Measurements from ENCODE around the gene BHLHA9. TPM values are rescaled to one million over a fixed set of nuclear protein-coding genes. Genes with fewer than 3 reads are reported as not detected.

The BHLHA9 gene
- total RNA-seq, 1 experiment from 2014 or later = not detected

GRCh38 chr17:1251866-1252608 is 18.2 kb upstream of the BHLHA9 start:
- no peak for DNase-seq (ENCODE audit: extremely low read depth, low read depth)

- no peak for DNase-seq (ENCODE audit: extremely low read depth, low read depth)
Measured at GRCh38 chr17:1255041-1255440, 15.2 kb upstream of the BHLHA9 start.

DNA sequence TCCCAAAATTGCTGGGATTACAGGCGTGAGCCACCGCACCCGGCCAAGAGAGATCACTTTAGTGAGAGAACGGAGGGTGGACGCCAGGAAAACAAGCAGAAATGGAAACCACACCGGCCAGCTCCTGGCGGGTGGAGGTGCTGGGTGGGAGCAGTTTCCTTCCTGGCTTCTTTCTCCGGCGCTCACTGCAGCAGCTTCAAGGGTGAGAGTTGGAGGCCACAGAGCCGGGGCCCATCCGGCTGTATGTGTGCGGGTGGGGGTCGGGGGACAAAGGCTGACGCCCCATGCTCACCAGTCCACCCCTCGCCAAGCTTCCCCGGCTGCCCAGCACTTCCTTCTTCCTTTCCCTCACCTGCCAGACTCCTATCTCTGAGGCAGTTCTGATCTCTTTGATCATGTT is 13.5 kb upstream of the BHLHA9 start:
- DNase-seq (ENCODE audit: extremely low read depth, low read depth) = no peak

GRCh38 chr17:1260086-1260769 is 10.0 kb upstream of the BHLHA9 start:
- no peak for DNase-seq (ENCODE audit: extremely low read depth, low read depth)

DNA sequence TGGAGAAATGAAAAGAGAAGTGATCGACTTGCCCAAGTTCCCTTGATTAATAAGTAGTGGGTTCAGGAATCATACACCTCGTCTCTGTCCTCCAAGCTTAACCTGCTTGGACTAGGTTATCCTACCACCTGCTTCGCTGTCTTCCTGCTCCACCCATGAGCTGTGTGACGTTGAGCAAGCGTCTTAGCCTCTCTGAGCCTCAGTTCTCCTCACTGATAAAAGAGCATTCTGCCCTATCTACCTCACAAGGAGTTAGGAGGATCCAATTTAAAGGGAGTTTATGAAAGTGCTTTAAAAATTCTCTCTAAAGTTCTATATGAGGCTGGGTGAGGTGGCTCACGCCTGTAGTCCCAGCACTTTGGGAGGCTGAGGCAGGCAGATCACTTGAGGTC is 9.5 kb upstream of the BHLHA9 start:
- no peak for DNase-seq (ENCODE audit: extremely low read depth, low read depth)

DNA sequence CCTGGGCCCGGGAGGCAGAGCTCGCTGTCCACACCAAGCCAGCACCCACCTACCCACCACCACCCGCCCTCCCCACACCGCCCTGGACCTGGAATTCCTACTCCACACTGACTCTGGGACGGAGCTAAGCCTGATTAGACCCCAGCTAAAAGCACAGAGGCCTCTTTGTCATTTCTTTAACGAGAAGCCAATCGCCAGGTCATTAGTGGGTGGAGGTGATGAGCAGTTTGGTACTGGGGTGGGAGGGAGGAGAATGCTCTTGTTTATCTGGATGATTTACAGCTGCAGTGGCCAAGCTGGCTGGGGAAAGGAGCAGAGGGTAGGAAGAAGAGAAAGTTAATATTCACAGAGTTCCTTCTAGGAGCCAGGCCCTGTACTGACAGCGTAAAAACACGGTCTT is 6.0 kb upstream of the BHLHA9 start:
- no peak for DNase-seq (ENCODE audit: extremely low read depth, low read depth)

GRCh38 chr17:1267471-1267943 is 2.7 kb upstream of the BHLHA9 start:
- no peak for DNase-seq (ENCODE audit: extremely low read depth, low read depth)

- no peak for DNase-seq (ENCODE audit: extremely low read depth, low read depth)
Measured at GRCh38 chr17:1271030-1271423, 783 bp downstream of the BHLHA9 start.

DNA sequence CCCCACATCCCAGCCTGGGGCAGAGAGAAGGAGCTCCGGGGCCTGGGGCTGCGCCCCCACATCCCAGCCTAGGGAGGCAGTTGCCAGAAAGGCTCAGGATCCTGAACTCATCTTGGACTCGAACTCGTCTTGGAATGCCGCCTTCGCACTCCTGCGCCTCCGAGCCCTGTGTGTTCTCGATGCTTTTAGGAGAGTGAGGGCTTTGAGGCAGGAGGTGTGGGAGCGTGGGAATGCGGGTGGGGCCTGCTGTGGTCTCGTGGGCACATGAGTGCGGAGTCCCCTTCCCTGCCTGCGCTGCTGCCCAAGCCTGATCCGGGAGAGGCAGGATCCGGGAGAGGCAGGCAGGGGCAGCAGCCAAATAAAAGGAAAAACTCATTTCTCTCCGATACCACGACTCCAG is 1.2 kb downstream of the BHLHA9 start:
- DNase-seq (ENCODE audit: extremely low read depth, low read depth) = no peak

DNA sequence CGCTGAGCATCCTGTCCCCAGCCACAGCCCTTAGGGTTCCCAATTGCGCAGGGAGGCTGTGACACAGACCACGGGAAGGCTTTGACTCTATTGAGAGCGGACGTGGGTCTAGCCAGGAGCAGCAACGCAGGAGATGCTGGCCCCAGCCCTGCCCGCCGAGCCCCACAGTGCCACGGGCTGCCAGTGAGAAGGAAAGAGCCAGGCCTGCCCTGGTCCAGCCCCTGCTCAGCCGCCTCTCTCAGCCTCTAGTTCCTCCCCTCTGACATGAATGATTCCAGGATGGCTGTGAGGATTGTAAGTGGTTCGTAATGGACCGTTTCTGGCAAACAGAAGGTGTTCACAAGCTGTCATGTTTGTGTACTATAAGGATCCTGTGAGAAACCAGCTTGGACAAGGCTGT is 2.5 kb downstream of the BHLHA9 start:
- no peak for DNase-seq (ENCODE audit: extremely low read depth, low read depth)

DNA sequence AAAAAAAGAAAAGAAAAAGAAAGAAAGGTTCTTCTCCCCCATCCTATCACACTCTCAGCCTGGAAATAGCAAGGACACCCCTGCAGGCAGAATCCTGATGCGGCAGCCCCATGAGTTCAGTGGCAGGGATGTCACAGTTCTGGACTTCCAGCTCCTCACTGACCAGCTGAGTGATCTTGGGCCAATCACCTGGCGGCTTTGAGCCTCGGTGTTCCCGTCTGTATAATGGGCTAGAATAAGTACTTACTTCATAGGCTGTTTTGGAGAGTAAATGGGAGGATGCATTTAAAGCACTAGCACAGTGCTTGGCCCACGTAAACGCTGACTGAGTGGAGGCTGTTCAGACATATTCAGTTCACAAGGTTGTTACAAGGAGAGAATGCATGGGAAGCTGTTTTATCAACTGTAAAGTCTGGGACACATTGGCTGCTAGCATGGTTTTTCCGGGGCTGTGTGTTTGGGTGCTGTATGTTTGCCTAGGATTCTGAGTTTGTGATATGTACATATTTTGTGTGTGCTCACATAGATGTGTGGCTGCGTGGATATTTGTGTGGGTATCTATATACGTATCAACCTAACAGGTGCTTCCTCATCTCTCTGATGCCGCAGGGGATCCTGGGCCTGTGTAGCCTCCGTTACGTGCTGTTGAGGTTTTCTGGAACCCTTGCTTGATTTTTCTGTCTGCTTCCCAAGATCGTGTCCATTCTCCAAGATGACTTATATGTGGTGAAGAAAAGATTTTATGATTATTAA is 3.4 kb downstream of the BHLHA9 start:
- DNase-seq (ENCODE audit: extremely low read depth, low read depth) = no peak

DNA sequence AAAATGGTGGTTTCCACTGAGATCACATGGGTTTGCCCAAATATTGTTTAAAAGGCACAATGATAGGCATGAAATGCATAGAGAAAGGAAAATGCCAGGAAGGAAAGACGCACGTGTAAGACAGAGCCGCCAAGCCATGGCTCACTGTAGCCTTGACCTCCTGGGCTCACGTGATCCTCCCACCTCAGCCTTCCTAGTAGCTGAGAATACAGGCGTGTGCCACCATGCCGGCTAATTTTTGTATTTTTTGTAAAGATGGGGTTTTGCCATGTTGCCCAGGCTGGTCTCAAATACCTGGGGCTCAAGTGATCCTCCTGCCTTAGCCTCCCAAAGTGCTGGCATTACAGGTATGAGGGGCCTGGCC is 4.0 kb downstream of the BHLHA9 start:
- no peak for DNase-seq (ENCODE audit: extremely low read depth, low read depth)

GRCh38 chr17:1275205-1275961 is 5.1 kb downstream of the BHLHA9 start:
- DNase-seq (ENCODE audit: extremely low read depth, low read depth) = no peak

- peak; percentile 61 for DNase-seq (ENCODE audit: extremely low read depth, low read depth)
Measured at GRCh38 chr17:1275962-1276736, 5.9 kb downstream of the BHLHA9 start.

DNA sequence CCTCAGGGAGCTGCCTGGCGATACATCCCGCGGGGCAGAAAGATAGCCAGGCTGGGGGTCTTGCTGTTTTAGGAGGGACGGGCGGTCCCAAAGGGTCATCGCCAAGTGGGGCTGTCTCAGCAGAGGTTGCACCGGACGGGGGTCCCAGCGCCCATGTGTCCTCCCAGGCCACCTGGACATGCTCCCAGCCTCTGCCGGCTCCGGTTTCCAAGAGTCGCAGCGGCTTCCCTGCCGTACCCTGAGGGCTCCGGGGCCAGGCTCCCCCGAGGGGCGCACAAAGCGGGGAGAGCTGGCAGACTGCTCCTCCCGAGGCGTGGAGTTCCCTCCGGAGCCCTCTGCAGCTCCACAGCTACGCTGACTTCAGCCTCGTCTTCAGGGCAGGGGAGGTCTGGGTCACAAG is 10.4 kb downstream of the BHLHA9 start:
- DNase-seq (ENCODE audit: extremely low read depth, low read depth) = no peak

GRCh38 chr17:1286379-1287106 is 16.3 kb downstream of the BHLHA9 start:
- no peak for DNase-seq (ENCODE audit: extremely low read depth, low read depth)

- no peak for DNase-seq (ENCODE audit: extremely low read depth, low read depth)
Measured at GRCh38 chr17:1289695-1290094, 19.5 kb downstream of the BHLHA9 start.

DNA sequence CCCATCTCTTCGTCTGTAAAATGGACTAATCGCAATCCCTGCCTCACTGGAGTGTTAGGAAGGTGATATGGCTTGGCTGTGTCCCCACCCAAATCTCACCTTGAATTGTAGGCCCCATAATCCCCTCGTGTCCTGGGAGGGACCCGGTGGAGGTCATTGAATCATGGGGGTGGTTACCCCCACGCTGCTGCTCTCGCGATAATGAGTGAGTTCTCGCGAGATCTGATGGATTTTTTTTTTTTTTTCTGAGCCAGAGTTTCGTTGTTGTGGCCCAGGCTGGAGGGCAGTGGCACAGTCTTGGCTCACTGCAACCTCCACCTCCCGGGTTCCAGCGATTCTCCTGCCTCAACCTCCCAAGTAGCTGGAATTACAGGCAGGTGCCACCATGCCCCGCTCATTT is 20.4 kb downstream of the BHLHA9 start:
- no peak for DNase-seq (ENCODE audit: extremely low read depth, low read depth)

DNA sequence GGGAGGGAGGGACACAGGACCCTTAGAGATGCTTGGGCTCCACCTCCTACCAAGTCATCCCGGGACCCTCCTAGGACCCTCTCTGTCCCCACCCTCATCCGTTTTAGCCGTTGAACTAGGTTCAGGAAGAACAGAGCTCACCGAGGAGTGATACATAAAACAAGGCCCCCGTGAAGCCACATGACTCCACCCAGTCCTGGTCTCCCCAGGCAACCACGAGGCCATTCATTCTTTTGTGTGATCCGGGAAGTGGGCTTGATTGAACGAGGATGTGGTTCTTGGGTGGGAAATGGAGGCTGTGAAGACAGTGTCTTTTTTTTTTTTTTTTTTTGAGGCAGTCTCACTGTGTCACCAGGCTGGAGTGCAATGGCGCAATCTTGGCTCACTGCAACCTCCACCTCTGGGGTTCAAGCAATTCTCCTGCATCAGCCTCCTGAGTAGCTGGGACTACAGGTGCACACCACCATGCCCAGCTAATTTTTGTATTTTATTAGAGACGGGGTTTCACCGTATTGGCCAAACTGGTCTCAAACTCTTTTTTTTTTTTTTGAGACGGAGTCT is 24.0 kb downstream of the BHLHA9 start:
- DNase-seq (ENCODE audit: extremely low read depth, low read depth) = no peak
